Measurements from ENCODE around the gene SASH1. TPM values are rescaled to one million over a fixed set of nuclear protein-coding genes. Genes with fewer than 3 reads are reported as not detected.

The SASH1 gene
- total RNA-seq, 2 donors from 2014 or later: 77.0 to 82.3 TPM

- H3K4me3 ChIP-seq: no peak overlapping the region
- DNase-seq (ENCODE audit: low spot score) (no peak), ATAC-seq (ENCODE audit: insufficient number of reproducible peaks, low FRiP score, low read depth) (no peak)
- no peaks in the 10 kb centered on the region for H3K27me3 ChIP-seq (replicated peaks; ENCODE audit: insufficient read depth)
- H3K9me3 ChIP-seq: no peaks in the 10 kb centered on the region
- peaks cover 24 to 34% of the 10 kb centered on the region in 2 donors for H3K4me1 ChIP-seq (ENCODE audit: control insufficient read depth in 1 of 2, low read depth in 2 of 2)
- no peak for TF ChIP-seq CTCF (IDR thresholded peaks at IDR 0.05)
- no peaks in the 10 kb centered on the region for H3K36me3 ChIP-seq
- H3K27ac ChIP-seq: peak overlapping the region in 1 of 2 donors; percentile 14
Measured at GRCh38 chr6:148416330-148416965, 73.8 kb downstream of the SASH1 start.

DNA sequence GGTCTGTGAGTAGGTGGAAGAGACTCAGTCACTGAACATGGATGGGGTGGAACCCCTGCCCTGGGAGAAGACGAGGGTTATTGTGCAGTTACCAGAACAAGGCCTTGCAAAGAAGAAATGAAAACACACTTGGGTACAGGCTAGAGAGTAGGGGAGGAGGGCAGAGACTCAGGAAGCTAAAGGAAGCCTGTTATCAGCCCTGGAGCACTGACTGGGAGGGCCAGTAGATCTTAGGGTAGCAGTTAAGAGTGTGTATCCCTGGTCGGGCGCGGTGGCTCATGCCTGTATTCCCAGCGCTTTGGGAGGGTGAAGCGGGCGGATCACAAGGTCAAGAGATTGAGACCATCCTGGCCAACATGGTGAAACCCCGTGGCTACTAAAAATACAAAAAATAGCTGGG lies 74.4 kb downstream of the SASH1 start:
- no peak for ATAC-seq (ENCODE audit: insufficient number of reproducible peaks, low FRiP score, low read depth)
- no peaks in the 10 kb centered on the region for H3K27me3 ChIP-seq (replicated peaks; ENCODE audit: insufficient read depth)
- TF ChIP-seq CTCF (IDR thresholded peaks at IDR 0.05): no peak
- DNase-seq (ENCODE audit: low spot score): no peak
- no peaks in the 10 kb centered on the region for H3K36me3 ChIP-seq
- no peak overlapping the region for H3K4me3 ChIP-seq
- no peak overlapping the region for H3K27ac ChIP-seq
- H3K9me3 ChIP-seq: no peaks in the 10 kb centered on the region
- peaks cover 24 to 34% of the 10 kb centered on the region in 2 donors for H3K4me1 ChIP-seq (ENCODE audit: control insufficient read depth in 1 of 2, low read depth in 2 of 2)

DNA sequence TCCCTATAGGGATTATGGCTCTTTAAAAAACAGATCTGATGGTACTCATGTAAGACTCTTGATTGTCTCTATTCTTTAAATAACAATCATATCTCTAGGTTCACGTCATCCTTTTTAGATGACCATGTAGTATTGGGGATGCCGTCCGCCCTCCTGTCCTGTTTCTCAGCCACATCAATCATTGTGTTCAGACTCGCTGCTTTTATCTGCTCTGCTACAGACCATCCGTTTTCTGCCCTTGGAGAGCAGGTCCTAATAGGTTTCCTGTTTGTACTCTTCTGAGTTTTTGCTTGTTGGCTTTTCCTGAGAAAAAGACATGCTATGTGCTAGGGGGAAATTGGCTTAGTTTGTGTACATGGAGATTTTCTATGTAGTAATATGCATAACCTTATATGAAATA lies 76.8 kb downstream of the SASH1 start:
- Histone ChIP-seq H3K4me3 (no peak overlapping the region), H3K36me3 (no peaks in the 10 kb centered on the region), H3K27me3 (replicated peaks; ENCODE audit: insufficient read depth) (no peaks in the 10 kb centered on the region), H3K4me1 (ENCODE audit: control insufficient read depth in 1 of 2, low read depth in 2 of 2) (peaks cover 26 to 43% of the 10 kb centered on the region in 2 donors), H3K27ac (no peak overlapping the region), H3K9me3 (no peaks in the 10 kb centered on the region)
- no peak for TF ChIP-seq CTCF (IDR thresholded peaks at IDR 0.05)
- DNase-seq (ENCODE audit: low spot score): no peak
- no peak for ATAC-seq (ENCODE audit: insufficient number of reproducible peaks, low FRiP score, low read depth)

GRCh38 chr6:148422085-148422484 lies 79.4 kb downstream of the SASH1 start:
- DNase-seq (ENCODE audit: low spot score) (no peak), ATAC-seq (ENCODE audit: insufficient number of reproducible peaks, low FRiP score, low read depth) (no peak)
- Histone ChIP-seq H3K4me1 (ENCODE audit: control insufficient read depth in 1 of 2, low read depth in 2 of 2) (peaks cover 8 to 18% of the 10 kb centered on the region in 2 donors), H3K27ac (no peak overlapping the region), H3K27me3 (replicated peaks; ENCODE audit: insufficient read depth) (no peaks in the 10 kb centered on the region), H3K36me3 (no peaks in the 10 kb centered on the region), H3K4me3 (no peak overlapping the region), H3K9me3 (no peaks in the 10 kb centered on the region)
- TF ChIP-seq CTCF (IDR thresholded peaks at IDR 0.05): no peak

DNA sequence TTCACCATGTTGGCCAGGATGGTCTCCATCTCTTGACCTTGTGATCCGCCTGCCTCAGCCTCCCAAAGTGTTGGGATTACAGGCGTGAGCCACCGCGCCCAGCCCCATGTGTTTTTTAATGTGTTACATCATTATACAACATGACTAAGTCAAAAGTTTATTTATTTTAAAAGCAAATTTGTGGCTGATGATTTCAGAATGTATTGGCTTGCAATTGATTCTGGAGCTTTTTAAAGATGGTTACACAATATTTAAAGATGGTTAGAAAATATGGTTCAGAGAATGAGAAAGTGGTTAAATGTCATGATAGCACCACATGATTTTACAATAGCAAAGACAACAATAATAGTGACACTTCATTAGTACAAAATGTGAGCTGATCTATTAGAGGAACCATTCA lies 80.5 kb downstream of the SASH1 start:
- DNase-seq (ENCODE audit: low spot score): no peak
- Histone ChIP-seq H3K4me3 (no peak overlapping the region), H3K27ac (no peak overlapping the region), H3K4me1 (ENCODE audit: control insufficient read depth in 1 of 2, low read depth in 2 of 2) (peaks cover 8 to 16% of the 10 kb centered on the region in 2 donors), H3K9me3 (no peaks in the 10 kb centered on the region), H3K36me3 (no peaks in the 10 kb centered on the region), H3K27me3 (replicated peaks; ENCODE audit: insufficient read depth) (no peaks in the 10 kb centered on the region)
- no peak for ATAC-seq (ENCODE audit: insufficient number of reproducible peaks, low FRiP score, low read depth)
- TF ChIP-seq CTCF (IDR thresholded peaks at IDR 0.05): no peak

All from thoracic aorta (tissue), 2 donors.